GM12801 (cell line): ENCODE data around the gene SEC14L1.

Experiments used
- TF ChIP-seq, protein P1 (sequence below): IDR thresholded peaks from one replicate; pipeline ENCODE4 v1.5.1; 2011; ENCODE audit warnings: control low read depth; ENCODE audit not compliant: insufficient read length; ENCODE audit errors: extremely low read depth

The SEC14L1 gene

DNA sequence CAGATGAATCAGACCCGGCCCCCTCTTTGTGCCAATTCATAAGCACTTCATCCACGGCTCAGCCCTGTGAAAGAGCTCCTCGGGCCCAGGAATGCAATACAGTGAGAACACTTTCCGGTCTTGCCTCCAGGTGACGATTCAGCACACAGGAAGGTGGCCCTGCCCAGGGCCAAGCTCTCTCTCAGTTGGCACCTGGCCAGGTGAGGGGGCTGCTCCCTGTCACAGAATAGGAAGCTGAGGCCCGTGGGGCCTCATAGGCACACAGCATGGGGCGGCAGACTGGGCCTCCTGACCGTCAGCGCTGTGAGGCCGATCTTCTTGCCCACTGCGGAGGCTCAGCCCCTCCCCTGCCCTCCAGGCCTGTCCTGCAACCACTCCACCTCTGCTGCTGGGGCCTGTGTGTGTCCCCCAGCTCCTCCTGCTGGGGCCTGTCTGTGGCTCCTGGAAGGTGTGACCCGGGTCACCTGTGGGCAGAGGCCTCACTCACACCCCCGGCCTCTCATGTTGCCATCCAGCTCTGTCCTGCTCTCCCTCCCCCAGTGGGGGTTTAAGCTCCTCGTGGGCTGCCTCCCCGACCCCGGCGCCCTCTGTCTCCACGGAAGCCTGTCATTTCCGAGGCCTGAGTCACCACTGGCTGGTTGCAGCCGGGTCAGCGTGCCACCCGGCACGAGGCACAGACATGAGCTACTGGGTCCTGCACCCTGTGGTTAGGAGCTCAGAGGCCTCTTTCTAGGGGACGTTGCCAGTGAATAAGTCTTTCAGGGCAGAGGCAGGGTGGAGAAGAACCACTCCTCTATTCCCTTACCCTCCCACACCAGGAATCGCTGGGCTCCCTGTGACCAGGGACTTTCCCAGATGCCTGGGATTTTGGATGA, 114.4 kb downstream of the SEC14L1 start:
- TF ChIP-seq, protein P1, sequence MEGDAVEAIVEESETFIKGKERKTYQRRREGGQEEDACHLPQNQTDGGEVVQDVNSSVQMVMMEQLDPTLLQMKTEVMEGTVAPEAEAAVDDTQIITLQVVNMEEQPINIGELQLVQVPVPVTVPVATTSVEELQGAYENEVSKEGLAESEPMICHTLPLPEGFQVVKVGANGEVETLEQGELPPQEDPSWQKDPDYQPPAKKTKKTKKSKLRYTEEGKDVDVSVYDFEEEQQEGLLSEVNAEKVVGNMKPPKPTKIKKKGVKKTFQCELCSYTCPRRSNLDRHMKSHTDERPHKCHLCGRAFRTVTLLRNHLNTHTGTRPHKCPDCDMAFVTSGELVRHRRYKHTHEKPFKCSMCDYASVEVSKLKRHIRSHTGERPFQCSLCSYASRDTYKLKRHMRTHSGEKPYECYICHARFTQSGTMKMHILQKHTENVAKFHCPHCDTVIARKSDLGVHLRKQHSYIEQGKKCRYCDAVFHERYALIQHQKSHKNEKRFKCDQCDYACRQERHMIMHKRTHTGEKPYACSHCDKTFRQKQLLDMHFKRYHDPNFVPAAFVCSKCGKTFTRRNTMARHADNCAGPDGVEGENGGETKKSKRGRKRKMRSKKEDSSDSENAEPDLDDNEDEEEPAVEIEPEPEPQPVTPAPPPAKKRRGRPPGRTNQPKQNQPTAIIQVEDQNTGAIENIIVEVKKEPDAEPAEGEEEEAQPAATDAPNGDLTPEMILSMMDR, result no peak

DNA sequence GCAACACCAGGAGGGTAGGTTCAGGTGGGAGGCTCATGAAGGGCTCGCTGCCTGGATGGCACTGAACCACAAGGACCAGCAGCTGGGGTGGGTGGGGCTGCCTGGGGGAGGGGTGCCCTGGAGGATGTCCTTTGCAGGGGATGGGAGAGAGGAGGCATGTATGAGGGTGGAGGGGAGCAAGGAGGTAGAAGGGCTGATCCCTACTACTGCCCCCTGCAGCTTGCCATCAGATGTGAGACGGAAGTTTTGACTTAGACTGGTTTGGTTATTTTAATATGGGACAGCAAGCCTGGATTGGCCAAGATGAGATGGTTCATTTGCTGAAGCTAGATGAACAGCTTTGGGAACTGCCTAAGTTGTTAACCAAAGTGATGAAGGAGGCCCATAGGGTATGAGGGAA, 115.9 kb downstream of the SEC14L1 start:
- TF ChIP-seq, protein P1, result no peak

DNA sequence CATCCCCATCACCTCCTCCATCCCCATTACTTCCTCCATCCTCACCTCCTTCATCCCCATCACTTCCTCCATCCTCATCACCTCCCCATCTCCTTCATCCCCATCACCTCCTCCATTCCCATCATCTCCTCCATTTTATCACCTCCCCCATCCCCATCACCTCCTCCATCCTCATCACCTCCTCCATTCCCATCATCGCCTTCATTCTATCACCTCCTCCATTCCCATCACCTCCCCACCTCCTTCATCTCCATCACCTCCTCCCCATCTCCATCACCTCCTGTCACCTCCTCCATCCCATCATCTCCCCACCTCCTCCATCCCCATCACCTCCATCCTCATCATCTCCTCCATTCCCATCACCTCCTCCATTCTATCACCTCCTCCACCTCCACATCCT, 116.4 kb downstream of the SEC14L1 start:
- TF ChIP-seq, protein P1, result no peak

DNA sequence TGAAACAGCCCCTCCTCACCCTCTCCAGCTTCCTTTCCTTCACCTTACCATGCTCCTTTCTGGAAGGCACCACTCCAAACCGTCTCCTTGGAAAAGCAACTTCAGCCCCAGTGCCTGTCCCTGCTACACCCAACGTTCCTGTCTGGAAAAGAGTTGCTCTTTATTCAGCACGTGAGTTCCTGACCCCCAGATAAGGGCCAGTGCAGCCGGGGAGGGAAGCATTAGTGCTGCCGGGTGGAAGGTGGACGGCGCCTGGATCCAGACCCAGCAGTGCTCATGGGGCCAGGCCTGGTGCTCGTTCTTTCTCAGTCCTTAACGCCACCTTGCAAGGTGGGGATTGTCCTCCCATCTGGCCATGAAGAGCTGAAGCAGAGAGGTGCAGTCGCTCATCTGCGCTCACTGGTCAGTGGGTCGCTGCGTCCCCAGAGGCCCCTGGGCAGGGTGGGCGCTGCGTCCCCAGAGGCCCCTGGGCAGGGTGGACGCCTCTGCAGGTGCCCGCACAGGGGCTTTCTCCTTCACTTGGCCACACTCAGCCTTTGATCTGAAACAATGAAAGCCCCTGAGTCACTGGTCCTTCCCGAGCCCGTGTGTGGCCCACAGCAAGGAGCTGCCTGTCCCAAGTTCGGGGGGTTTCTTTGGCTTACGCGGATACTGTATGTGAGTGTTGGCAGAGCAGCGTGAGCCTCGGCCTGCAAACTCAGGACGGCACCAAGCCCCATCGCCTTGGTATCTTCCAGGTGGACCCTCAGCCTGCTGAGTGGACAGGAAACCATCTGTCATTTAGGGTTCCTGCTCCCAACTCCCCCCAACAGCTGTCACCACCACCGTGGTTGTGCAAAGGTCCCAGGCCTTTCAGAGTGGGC, 117.1 kb downstream of the SEC14L1 start:
- TF ChIP-seq, protein P1, result no peak

DNA sequence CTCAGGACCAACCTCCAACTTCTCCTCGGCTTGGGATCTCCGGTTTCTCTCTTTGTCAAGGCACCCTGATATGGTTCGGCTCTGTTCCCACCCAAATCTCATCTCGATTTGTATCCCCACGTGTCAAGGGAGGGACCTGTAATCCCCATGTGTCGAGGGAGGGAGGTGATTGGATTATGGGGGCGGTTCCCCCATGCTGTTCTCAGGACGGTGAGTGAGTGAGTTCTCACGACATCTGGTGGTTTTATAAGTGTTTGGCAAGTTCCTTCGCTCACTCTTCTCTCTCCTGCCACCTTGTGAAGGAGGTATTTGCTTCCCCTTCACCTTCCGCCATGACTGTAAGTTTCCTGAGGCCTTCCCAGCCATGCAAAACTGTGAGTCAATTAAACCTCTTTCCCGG, 117.9 kb downstream of the SEC14L1 start:
- TF ChIP-seq, protein P1, result no peak

DNA sequence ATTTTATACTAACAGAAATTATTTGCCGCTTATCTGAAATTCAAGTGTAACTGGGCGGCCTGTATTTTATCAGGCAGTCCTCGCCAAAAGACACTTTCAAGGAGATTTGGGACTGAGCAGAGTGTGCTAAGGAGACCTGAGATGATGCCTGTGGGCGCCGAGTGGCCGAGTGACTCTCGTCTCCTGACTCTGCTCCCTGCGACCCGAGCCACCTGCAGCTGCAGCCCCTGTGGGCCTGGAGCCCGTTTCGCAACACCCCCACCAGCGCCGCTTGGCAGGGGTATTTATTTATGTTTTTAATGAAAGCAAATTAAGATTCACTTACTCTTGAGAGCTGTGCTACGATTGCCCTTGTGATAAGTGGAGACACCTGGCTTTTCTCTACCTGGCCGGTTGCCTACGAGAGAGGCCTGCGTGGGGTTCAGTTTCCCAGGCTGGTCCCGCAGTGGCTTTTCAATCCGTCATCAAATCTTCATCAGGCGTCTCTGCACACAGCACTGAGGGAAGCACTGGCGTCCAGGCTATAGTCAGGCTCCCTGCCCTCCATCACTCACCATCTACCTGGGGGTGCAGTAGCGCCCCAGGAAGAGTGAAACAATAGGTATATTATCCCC, 124.0 kb downstream of the SEC14L1 start:
- TF ChIP-seq, protein P1, result no peak

DNA sequence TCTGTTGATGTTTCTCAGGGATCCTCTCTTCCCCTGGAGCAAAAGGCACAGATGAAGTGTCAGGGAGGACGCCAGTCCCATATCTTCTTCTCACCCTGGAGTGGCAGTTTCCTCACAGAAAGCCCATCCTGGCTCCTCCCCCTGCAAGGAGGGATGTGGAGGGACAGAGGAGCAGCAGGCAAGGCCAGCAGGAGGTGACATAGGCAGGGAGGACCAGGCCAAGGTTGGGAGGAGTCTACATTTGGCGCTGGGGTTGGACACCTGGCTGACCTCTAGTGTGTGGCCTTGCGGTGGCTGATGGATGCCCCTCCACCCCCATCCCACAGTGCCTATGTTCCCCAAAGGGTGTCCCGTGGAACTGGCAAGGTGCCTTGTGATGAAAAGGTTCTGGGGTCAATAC, 125.4 kb downstream of the SEC14L1 start:
- TF ChIP-seq, protein P1, result no peak
